Activated naive CD4-positive, alpha-beta T cell treated with anti-CD3 and anti-CD28 coated beads, Interleukin-2, amount 50 U/mL, for 24 hours (primary cell): ENCODE data around the gene PSG5.
"Not testable (repeated sequence)": the region's sequence is repeated elsewhere in the genome, so short reads cannot be mapped to it uniquely, and the experiment has no call there.

Source experiments
- H3K27ac Mint-ChIP-seq: one replicate; pipeline ENCODE4 v1.8.0; 2021; ENCODE audit warnings: mild to moderate bottlenecking, mixed read lengths
- H3K27me3 Mint-ChIP-seq: one replicate; pipeline ENCODE4 v1.8.0; 2021; ENCODE audit warnings: mixed read lengths
- H3K36me3 Mint-ChIP-seq: one replicate; pipeline ENCODE4 v1.8.0; 2021; ENCODE audit warnings: mixed read lengths
- H3K4me1 Mint-ChIP-seq: one replicate; pipeline ENCODE4 v1.8.0; 2021; ENCODE audit warnings: mixed read lengths
- H3K4me3 Mint-ChIP-seq: one replicate; pipeline ENCODE4 v1.8.0; 2021; ENCODE audit warnings: mild to moderate bottlenecking, mixed read lengths
- H3K9me3 Mint-ChIP-seq: one replicate; pipeline ENCODE4 v1.8.0; 2021; ENCODE audit warnings: mixed read lengths

PSG5 gene

GRCh38 chr19:43198686-43199419, 12.5 kb upstream of the PSG5 start:
- not testable (repeated sequence) for H3K36me3 Mint-ChIP-seq, H3K27me3 Mint-ChIP-seq, H3K4me3 Mint-ChIP-seq, H3K4me1 Mint-ChIP-seq, H3K9me3 Mint-ChIP-seq
- H3K27ac Mint-ChIP-seq = peak overlapping the region; percentile 60

- H3K36me3 Mint-ChIP-seq, H3K27me3 Mint-ChIP-seq, H3K27ac Mint-ChIP-seq, H3K9me3 Mint-ChIP-seq, H3K4me1 Mint-ChIP-seq, H3K4me3 Mint-ChIP-seq: not testable (repeated sequence)
Measured at GRCh38 chr19:43197666-43198397, 11.5 kb upstream of the PSG5 start.

GRCh38 chr19:43194397-43194796, 8.1 kb upstream of the PSG5 start:
- not testable (repeated sequence) for H3K27ac Mint-ChIP-seq, H3K4me3 Mint-ChIP-seq, H3K4me1 Mint-ChIP-seq, H3K9me3 Mint-ChIP-seq, H3K36me3 Mint-ChIP-seq
- peaks cover 18% of the 10 kb centered on the region for H3K27me3 Mint-ChIP-seq

GRCh38 chr19:43192381-43193155, 6.2 kb upstream of the PSG5 start:
- not testable (repeated sequence) for H3K27ac Mint-ChIP-seq

GRCh38 chr19:43188092-43188491, 1.8 kb upstream of the PSG5 start:
- H3K36me3 Mint-ChIP-seq, H3K4me1 Mint-ChIP-seq, H3K9me3 Mint-ChIP-seq, H3K4me3 Mint-ChIP-seq, H3K27ac Mint-ChIP-seq: not testable (repeated sequence)
- peaks cover 15% of the 10 kb centered on the region for H3K27me3 Mint-ChIP-seq

More at GRCh38 chr19:43192381-43193155, 6.2 kb upstream of the PSG5 start:
- H3K4me1 Mint-ChIP-seq, H3K9me3 Mint-ChIP-seq, H3K36me3 Mint-ChIP-seq, H3K4me3 Mint-ChIP-seq: not testable (repeated sequence)
- H3K27me3 Mint-ChIP-seq = peaks cover 18% of the 10 kb centered on the region

GRCh38 chr19:43181869-43182771, 4.2 kb downstream of the PSG5 start:
- not testable (repeated sequence) for H3K36me3 Mint-ChIP-seq, H3K4me1 Mint-ChIP-seq, H3K9me3 Mint-ChIP-seq, H3K4me3 Mint-ChIP-seq, H3K27me3 Mint-ChIP-seq, H3K27ac Mint-ChIP-seq

GRCh38 chr19:43179569-43180147, 6.7 kb downstream of the PSG5 start:
- not testable (repeated sequence) for H3K36me3 Mint-ChIP-seq, H3K27ac Mint-ChIP-seq, H3K9me3 Mint-ChIP-seq, H3K27me3 Mint-ChIP-seq, H3K4me1 Mint-ChIP-seq, H3K4me3 Mint-ChIP-seq

GRCh38 chr19:43178577-43178976, 7.8 kb downstream of the PSG5 start:
- not testable (repeated sequence) for H3K4me1 Mint-ChIP-seq, H3K9me3 Mint-ChIP-seq, H3K27me3 Mint-ChIP-seq, H3K27ac Mint-ChIP-seq, H3K36me3 Mint-ChIP-seq, H3K4me3 Mint-ChIP-seq

- not testable (repeated sequence) for H3K4me3 Mint-ChIP-seq, H3K9me3 Mint-ChIP-seq, H3K4me1 Mint-ChIP-seq, H3K27ac Mint-ChIP-seq, H3K36me3 Mint-ChIP-seq
- H3K27me3 Mint-ChIP-seq = peaks cover 20% of the 10 kb centered on the region
Measured at GRCh38 chr19:43165906-43166305, 20.4 kb downstream of the PSG5 start.

- not testable (repeated sequence) for H3K27ac Mint-ChIP-seq, H3K4me1 Mint-ChIP-seq, H3K9me3 Mint-ChIP-seq, H3K4me3 Mint-ChIP-seq, H3K36me3 Mint-ChIP-seq
- H3K27me3 Mint-ChIP-seq = peaks cover 16% of the 10 kb centered on the region
Measured at GRCh38 chr19:43163135-43163534, 23.2 kb downstream of the PSG5 start.

- H3K36me3 Mint-ChIP-seq, H3K27ac Mint-ChIP-seq, H3K4me1 Mint-ChIP-seq, H3K4me3 Mint-ChIP-seq, H3K9me3 Mint-ChIP-seq: not testable (repeated sequence)
- peaks cover 16% of the 10 kb centered on the region for H3K27me3 Mint-ChIP-seq
Measured at GRCh38 chr19:43162261-43162660, 24.1 kb downstream of the PSG5 start.

GRCh38 chr19:43152214-43152613, 34.1 kb downstream of the PSG5 start:
- Mint-ChIP-seq H3K27ac (no peak overlapping the region), H3K4me3 (no peak overlapping the region), H3K9me3 (no peaks in the 10 kb centered on the region), H3K4me1 (no peaks in the 10 kb centered on the region), H3K27me3 (peaks cover 4% of the 10 kb centered on the region), H3K36me3 (no peaks in the 10 kb centered on the region)

GRCh38 chr19:43149788-43150187, 36.5 kb downstream of the PSG5 start:
- not testable (repeated sequence) for H3K27ac Mint-ChIP-seq, H3K36me3 Mint-ChIP-seq, H3K4me3 Mint-ChIP-seq, H3K9me3 Mint-ChIP-seq, H3K4me1 Mint-ChIP-seq
- H3K27me3 Mint-ChIP-seq = peaks cover 12% of the 10 kb centered on the region

- H3K4me1 Mint-ChIP-seq = no peaks in the 10 kb centered on the region
- no peaks in the 10 kb centered on the region for H3K9me3 Mint-ChIP-seq
- no peaks in the 10 kb centered on the region for H3K36me3 Mint-ChIP-seq
- no peak overlapping the region for H3K27ac Mint-ChIP-seq
- peaks cover 12% of the 10 kb centered on the region for H3K27me3 Mint-ChIP-seq
- no peak overlapping the region for H3K4me3 Mint-ChIP-seq
Measured at GRCh38 chr19:43148233-43148632, 38.1 kb downstream of the PSG5 start.

GRCh38 chr19:43141763-43142162, 44.6 kb downstream of the PSG5 start:
- H3K4me1 Mint-ChIP-seq, H3K36me3 Mint-ChIP-seq, H3K27ac Mint-ChIP-seq, H3K4me3 Mint-ChIP-seq: not testable (repeated sequence)
- peaks cover 15% of the 10 kb centered on the region for H3K27me3 Mint-ChIP-seq
- peaks cover 13% of the 10 kb centered on the region for H3K9me3 Mint-ChIP-seq
